HG02678 (cell line): ENCODE results near the gene PLA2G4A.

Experiments
- ATAC-seq: cut with Tn5 transposase; IDR thresholded peaks from one replicate; pipeline ENCODE4 v1.9.1; 2021; ENCODE audit warnings: mild to moderate bottlenecking, moderate library complexity; ENCODE audit not compliant: unreplicated experiment

The PLA2G4A gene

DNA sequence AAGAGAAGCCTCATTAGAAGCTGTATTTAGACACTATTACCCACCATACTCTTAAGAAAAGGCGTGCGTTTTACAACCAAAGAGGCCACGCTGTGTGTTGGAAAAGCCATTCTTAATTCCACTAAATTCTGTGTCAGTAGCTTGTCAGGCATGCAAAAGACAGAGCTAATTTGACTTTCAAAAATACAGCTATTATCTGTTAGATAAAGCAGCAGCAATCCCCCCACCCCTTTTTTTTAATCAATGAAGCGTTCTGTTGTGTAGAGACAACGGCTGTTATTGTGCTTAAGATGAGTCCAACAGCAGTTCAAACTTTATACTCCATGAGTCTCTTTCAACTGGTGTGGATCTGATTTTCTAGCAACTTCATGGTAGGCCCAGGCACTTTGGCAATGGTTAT lies 43.5 kb downstream of the PLA2G4A start:
- ATAC-seq, result no peak

DNA sequence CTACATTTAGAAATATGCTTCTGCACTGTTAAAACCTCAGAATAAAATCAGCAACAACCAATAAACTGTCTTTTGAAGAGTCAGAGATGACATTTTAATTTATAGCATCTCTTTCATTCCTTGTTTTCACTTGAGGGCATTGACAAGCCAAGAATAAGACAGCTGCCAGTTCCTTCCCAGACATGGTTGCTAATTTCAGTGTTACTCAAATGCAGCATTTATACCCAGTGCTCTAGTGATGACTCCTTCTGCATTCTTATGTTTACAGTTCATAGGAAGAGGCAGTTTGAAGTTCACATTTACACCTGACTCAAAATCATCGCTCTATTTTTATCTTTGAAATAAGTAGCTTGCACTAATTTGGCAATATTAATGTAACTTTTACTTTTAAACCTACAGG lies 44.9 kb downstream of the PLA2G4A start:
- no peak for ATAC-seq

DNA sequence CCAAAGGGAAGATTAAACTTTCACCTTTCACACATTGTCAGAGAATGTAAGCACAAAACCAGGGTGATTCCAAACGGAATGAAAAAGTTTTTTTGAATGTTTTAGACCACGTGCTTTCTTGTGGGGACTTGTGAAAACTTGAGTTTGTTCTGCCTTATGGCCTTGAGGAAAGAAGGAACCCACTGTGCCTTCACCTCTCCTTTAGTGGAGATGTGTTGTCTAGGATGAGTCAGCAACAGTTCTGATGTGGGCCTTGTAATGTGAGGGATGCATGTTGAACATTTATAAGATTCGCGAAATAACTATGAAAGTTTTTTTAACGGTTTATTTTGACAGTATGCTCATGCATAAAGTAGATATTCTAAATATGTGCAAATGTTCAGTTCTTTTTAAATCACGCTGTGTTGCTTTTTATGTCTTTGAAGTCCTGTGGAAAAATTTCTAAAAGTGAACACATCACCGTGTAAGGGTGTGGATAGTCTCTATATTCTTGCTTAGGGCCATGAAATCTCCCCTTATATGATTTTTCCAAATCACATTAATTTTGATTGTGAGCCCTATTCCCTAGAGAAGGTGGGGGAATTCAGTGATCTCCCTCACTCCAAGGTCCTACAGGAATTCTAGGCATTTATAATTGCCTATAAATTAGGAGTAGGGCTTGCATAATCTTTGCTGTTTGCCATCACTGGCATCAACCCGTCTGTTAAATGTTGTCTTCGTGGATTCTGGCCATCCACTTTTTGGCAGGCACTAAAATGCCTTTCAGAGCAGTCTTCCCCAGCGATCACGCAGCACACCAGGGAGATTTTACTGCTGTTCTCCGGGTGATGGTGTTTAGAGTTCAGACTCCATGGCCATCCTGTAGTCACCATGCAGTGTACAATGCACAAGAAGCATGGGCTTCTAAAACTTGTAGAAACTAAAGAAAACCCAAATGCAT lies 47.4 kb downstream of the PLA2G4A start:
- ATAC-seq, result no peak

DNA sequence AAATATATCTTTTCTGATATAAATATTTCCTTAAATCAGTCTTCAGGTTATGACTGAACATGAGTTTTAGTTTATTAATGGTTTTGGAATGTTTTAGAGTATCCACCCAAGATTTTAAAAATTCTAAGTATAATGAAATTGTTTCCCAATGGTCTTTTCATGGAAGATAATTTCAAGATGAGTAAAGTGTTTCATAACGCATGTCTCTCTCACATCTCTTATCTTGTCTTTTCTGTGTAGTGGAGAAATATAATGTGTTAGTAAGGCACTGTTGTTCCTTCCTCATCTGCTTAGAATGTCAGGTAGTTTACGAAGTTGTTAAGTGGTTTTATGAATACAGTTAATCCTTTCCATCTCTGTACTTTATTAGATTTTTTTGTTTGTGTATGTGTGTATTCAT lies 49.6 kb downstream of the PLA2G4A start:
- ATAC-seq, result no peak

DNA sequence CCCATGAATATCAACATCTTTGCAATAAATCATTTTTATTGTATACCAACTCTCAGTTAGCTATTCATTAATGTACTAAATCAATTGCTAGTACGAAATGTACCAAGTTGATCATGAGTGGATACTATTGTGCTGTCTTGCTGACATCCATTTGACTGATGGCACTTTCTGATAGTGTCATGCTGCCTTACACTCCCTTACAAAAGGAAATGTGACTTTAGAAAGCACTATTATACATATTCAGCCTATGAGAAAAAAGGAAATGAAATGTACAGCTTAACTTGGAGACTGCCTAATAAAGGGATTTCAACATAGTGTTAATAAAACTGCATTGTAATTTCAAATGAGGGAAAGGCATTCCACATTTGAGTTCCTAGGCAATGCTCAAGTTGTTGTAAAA lies 52.2 kb downstream of the PLA2G4A start:
- no peak for ATAC-seq

DNA sequence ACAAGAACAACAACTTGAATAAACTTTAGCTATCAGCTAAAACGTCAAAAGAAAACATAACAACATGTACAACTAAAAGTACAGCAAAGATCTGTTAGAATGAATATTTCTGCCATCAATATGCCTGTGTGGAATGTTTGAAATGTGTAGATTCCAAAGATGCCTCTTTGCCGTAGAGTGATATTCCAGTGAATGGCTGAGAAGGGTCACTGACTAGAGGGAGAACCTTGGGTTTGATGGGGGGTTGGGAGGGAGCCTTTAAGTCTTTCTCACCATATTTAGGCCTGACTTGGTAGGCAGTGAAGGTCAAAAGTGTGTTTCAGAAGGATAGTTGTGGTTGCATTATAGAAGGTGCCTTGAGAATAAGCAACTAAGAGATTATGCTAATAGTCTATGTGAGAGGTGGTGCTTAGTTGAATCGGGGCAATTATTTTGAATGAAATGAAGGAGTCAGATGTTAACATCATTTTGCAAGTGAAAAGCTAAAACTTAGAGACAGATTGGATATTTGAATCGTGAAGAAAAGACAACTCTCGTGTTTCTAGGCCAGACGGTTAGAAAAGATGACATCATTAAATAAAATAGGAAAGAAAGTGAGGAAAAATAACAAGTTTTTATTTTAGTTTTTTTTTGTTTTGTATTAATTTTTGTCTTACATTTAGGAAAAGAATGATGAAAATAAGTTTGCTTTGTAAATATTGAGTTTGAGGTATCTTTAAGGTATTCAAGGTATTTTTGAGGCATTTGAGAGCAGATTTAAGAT lies 53.8 kb downstream of the PLA2G4A start:
- no peak for ATAC-seq

DNA sequence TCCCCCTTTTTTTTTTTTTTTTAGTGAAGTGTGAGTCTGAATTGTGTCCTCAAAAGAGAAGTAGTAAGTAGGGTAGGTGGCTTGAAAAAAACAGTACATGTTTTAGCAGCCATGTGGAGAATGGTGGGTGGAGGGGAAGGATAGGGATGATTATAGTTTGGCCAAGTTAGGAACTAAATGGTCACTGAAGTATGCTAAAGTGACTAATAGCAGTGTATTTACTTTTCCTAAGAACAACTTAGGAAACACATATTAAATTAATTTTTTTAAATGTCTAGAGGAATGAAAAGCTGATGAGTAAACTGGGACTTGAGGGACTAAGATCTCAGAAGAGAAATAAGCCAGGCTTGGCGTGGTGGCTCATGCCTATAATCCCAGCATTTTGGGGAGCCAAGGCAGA lies 55.5 kb downstream of the PLA2G4A start:
- ATAC-seq, result no peak

DNA sequence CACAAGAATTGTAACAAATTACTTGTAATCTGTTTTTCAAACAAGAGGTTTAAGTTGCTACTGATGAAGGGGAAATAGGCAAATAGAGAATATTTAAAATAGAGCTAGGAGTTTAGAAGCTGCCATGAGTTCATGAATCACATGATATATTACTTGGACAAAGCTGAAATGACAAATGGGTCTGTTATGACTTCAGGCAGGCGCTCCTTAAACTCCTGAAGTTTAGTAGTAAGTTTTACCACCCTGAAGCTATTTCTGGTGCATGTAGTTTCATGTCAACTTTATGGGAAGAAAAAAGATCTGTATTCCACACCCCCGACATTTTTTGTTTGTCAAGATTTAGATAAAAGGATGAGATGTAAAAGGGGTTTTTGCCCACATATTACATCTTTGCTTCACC lies 58.5 kb downstream of the PLA2G4A start:
- no peak for ATAC-seq

DNA sequence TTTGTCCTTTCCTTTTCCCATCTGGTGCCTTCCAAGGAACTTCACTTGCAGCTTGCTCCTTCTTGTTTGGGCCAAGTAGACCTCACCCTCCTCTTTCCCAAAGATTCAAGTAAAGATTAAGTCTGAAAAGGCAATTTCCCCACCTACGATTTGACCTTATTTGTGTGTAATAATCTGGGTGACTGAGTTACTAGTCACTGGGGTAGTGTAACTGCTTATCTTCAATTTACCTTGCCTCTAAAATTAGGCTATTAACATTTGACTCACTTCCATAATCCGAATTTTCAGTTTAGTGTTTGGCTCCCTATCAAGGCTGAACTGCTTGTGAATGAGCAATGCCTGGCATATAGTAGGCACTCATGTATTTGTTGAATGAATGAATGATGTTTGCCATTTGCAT lies 59.6 kb downstream of the PLA2G4A start:
- no peak for ATAC-seq

DNA sequence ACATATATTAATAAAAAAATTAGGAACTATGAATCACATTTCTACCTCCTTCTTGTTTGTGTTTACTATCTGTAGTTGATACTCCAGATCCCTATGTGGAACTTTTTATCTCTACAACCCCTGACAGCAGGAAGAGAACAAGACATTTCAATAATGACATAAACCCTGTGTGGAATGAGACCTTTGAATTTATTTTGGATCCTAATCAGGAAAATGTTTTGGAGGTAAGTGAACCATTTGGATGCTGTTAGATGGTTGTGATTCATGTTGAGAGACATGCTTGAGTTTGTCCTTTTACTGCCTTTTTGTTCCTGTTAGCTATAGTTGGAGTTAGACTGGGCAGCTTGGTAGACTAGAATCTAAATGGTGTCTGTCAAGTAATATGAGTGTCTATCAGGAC lies 64.2 kb downstream of the PLA2G4A start:
- no peak for ATAC-seq

DNA sequence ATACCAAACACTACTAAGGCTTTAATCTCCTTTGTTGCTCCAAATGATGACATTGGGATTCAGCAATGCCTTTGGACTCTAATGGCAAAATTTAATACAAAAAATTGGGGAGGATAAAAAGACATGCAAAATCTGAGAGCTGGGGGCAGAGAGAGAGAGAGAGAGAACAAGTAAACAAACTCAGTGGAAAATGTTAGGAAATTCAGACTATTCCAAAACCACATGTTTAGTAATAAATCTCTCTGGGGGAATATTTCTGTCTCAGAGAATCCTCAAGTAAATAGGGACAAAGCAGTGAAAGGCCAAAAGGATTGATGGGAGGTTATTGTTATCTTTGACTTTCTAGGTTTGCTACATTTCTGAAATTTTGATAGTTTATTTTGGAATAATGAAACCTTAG lies 65.7 kb downstream of the PLA2G4A start:
- no peak for ATAC-seq

DNA sequence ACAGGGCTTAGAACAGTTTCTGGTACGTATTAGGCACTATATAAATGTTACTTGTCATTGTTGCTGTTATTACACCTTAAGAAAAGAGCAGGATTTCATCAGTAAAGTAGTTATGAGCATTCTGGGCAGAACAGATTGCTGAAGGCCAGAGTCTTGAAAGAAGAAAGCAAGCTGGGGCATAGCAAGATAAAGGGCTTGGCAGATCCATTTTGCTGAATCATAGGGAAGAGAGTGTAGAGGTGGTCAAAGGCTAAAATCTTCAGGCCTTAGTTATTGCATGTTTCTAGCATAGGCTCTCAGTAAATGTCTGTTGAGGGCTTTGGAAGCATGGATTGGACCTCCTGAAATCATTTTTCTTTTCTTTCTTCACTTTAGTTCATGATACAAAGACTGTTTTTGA lies 67.5 kb downstream of the PLA2G4A start:
- no peak for ATAC-seq

DNA sequence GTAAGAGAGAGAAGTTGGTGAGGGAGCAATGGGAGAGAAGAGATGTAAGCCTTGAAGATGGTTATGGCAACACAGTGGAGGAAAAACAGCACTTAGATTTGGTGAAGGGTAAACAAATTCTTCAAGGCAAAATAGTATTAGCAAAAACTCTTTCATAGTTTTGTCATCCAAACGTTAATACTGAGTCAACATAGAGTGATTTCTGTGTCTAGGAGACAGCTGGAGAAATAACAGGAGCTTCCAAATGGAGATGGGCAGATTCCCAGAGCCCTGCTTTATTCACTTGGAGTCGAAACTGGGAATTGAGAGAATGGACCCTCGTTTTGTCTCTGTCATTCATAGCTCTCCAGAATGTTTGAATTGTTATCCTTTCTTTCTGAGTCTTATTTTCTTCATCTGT lies 68.3 kb downstream of the PLA2G4A start:
- no peak for ATAC-seq

DNA sequence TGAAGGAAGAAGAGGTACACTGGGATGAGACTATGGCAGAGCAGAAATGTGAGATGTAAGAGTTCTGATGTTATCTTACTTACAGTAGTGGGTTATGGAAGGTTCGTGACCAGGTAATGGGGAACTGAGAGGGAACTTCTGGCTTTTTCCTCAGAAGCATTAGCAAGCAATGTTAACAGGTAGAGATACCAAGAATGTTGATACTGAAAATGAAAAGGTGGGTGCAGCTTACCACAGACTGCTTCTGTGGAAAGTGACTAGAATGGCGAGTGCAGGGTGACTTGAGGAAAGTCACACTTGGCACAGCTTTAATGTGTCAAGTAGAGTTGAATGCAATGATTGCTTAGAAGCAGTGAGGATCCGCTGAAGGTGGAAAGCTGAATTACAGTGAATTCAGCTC lies 70.8 kb downstream of the PLA2G4A start:
- ATAC-seq, result peak; percentile 81

DNA sequence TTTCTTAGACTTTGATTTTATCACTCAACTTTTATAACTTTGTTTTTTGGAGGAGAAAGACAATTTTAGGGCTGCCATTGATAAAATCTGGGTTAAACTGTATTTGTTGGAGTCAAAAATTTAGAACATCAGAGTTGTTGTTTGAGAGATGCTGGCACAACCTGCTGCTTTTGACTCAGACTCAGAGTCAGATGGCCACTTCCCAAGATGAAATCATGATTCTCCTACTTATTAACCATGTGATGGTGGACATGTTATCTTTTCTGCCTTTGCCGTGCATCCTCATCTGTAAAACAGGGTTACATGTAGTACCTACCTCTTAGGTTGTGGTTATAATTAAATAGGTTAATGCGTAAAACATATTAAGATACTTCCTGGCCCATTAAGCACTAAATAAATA lies 71.2 kb downstream of the PLA2G4A start:
- no peak for ATAC-seq

DNA sequence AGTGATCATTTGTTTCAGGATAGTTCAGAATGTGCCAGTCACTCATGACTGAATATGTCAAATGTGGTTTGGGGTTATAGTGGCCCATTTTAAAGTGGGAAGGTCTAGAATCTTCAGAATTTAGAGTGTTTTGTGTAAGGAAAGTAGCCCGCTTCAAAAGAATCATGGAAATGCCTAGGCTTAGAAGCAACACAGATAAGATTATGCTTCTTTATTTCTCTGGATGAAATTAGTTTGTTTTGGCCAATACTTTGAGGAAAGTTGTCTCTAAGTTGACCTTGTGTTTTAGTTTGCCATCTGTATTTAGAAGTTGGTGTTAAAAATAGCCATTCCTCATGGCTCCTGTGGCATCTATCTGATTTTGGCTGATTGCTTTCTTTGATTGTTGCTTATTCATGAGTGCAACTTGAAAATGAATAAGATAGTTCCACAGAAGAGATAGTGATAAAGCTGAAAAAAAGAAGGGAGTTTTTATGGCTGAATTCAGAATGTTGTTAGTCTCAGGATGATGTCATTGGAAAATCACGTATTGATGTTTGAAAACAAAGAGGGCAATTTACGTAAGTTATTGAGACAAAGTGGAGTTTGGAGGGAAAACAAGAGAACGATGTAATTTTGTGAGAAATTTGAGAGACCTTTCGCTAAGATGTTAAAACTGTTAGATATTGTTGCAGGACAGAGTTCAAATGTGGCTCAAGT lies 71.9 kb downstream of the PLA2G4A start:
- ATAC-seq, result no peak

DNA sequence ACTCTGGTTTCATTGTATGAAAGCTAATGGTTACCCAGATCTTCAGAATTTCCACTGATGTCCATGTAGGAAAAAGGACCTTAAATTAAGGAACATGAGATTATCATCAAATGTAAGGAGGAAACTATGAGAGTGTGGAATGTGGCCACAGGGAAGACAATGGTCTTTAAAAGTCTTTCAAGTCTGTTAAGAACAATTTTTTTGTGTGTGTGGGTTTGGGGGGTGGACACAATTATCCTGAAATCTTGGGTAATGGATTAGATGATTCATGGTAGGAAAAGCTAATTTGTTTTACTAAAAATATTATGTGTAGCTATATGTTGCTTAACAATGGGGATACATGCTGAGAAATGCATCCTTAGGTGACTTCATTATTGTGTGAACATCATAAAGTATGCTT lies 72.9 kb downstream of the PLA2G4A start:
- no peak for ATAC-seq

DNA sequence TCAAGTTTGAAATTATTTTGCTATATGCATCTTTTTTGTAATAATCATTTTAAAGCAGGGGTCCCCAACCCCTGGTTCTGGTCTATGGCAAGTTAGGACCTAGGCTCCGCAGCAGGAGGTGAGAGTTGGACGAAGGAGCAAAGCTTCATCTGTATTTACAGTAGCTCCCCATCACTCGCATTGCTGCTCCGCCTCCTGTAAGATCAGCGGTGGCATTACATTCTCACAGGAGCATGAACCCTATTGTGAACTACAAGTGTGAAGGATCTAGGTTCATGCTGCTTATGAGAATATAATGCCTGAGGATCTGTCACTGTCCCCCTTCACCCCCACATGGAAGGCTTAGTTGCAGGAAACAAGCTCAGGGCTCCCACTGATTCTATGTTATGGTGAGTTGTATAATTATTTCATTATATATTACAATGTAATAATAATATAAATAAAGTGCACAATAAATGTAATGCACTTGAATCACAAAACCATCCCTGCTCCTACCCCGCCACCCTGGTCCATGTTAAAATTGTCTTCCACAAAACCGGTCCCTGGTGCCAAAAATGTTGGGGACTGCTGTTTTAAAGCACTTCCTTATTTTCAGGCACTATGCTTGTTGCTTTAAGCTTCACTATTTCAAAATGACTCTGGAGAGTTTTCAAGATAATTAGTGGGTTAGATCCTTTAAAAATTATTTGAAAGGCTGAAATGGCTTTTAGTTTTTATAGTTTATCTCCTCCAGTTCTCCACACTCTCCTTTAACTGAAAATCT lies 74.8 kb downstream of the PLA2G4A start:
- no peak for ATAC-seq

DNA sequence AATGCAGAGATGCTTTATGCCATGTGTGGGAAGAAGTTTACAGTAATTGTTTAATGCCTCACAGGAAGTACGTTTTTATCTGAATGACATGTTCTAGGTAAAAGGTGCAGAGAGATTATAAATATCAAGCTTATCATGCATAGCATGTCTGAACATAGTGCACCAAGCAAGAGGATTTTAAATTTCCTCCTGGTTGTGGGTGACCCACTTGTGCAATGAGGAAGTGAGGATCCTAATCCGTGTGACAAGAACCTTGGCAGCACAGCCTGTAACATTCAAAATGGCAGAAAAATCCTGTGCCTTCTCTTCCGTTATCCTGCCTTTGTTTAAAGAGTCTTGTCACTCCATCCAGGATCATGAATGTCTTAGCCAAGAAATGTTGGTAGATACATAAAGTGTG lies 75.6 kb downstream of the PLA2G4A start:
- no peak for ATAC-seq

DNA sequence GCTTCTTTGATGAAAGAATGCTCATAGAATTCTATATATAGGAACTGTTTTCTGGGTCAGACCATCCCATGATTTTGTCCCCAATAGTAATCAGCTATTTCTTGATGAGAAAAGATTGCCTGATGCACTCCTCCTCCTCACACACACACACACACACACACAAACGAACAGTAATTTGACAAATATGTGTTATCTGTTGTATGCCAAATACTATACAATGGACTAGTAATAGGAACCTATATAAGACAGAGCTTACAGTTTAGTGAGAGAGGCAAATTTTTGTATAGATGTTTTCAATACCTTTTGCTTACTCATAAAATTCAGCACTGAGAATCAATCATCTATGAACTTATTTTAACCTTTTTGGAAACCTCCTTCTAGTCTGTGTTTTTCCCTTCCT lies 76.8 kb downstream of the PLA2G4A start:
- ATAC-seq, result no peak

DNA sequence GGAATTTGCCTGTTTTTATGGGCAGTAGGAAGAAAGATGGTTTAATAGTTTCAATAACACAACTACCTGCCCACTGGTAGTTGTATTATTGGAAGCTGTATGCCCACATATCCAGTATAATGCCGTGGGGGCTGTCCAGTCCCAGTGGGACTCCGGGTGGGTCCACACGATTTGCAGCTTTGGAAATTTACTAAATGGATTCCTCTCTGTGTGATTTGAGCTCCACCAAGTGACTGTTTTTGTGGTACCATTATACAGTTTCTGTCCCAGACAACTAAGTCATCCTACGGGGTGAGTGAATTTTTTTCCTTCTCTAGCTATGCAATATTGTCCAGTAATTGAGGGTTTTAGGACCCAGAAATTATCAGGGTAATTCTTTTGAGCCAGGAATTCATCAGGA lies 86.8 kb downstream of the PLA2G4A start:
- no peak for ATAC-seq
